Measurements from ENCODE around the gene C16orf78. TPM values are rescaled to one million over a fixed set of nuclear protein-coding genes. Genes with fewer than 3 reads are reported as not detected.

The C16orf78 gene
- total and polyA plus RNA-seq, 10 donors = not detected

DNA sequence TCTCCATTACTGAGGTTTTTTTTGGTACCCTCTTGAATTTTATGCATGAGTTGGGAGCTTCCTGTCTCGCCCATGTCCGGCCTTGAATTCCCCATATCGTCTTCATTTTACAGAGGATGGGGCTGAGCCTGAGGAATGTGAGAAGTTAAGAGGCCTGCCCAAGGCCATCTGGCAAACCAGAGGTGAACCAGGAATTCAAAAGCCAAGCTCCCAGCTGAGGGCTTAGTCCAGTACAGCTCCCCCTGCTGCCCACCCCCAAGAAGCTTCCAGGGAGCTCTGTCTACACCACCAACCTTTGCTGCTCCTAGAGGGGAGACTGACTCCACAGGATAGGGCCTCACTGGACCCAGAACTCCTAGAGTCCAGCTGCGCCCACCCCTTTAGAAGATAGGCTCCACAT lies 20.7 kb upstream of the C16orf78 start:
- no peak for DNase-seq
- Histone ChIP-seq H3K9me3 (no peaks in the 10 kb centered on the region), H3K27me3 (replicated peaks in 1 of 7) (peaks cover 0 to 52% (median 4%) of the 10 kb centered on the region in 7 donors), H3K36me3 (no peaks in the 10 kb centered on the region), H3K4me3 (no peak overlapping the region), H3K4me1 (peaks cover 0 to 31% (median 5%) of the 10 kb centered on the region in 6 donors), H3K27ac (peak overlapping the region in 4 of 8 donors; percentile 4 to 48 (median 32))
- TF ChIP-seq POLR2A (IDR thresholded peaks at IDR 0.05) (no peak), CTCF (IDR thresholded peaks at IDR 0.05 in 8 of 11, conservative IDR thresholded peaks at IDR 0.05 in 3 of 11) (no peak), POLR2AphosphoS5 (IDR thresholded peaks at IDR 0.05) (no peak)
- WGBS, 5 donors = 46 to 55% (median 48%) methylated on average over 4 of the region's 4 CpGs
- intact Hi-C loops (cut with DNase I; ENCODE audit: low total_unique reads) = loop anchor here (5.0 kb wide), 1 partner anchor 666 kb away; no protein-coding TSS in a partner anchor

GRCh38 chr16:49353680-49354079 lies 19.9 kb upstream of the C16orf78 start:
- Histone ChIP-seq H3K9me3 (no peaks in the 10 kb centered on the region), H3K27ac (peak overlapping the region in 7 of 8 donors; percentile 0 to 52 (median 31)), H3K27me3 (replicated peaks in 1 of 7) (peaks cover 0 to 52% (median 4%) of the 10 kb centered on the region in 7 donors), H3K36me3 (no peaks in the 10 kb centered on the region), H3K4me3 (no peak overlapping the region), H3K4me1 (peaks cover 0 to 31% (median 5%) of the 10 kb centered on the region in 6 donors)
- TF ChIP-seq CTCF (IDR thresholded peaks at IDR 0.05 in 8 of 11, conservative IDR thresholded peaks at IDR 0.05 in 3 of 11) = no peak
- no peak for TF ChIP-seq POLR2A (IDR thresholded peaks at IDR 0.05)
- no peak for TF ChIP-seq POLR2AphosphoS5 (IDR thresholded peaks at IDR 0.05)
- DNase-seq = no peak
- intact Hi-C loops (cut with DNase I; ENCODE audit: low total_unique reads) = loop anchor here (5.0 kb wide), 1 partner anchor 666 kb away; no protein-coding TSS in a partner anchor
- WGBS, 5 donors = 48 to 59% (median 52%) methylated on average over 5 of the region's 5 CpGs

DNA sequence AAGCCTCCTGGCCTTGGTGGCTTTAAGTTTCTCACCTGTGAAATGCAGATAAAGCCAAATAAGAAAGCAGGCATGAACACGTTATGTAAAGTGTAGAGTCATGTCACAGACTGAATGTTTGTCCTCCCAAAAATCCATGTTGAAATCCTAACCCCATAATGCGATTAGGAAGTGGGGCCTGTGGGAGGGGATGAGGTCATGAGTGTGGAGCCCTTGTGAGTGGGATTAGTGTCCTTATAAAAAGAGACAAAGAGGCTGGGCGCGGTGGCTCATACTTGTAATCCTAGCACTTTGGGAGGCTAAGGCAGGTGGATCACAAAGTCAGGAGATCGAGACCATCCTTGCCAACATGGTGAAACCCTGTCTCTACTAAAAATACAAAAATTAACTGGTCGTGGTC lies 19.5 kb upstream of the C16orf78 start:
- Histone ChIP-seq H3K9me3 (no peaks in the 10 kb centered on the region), H3K36me3 (no peaks in the 10 kb centered on the region), H3K27ac (peak overlapping the region in 6 of 8 donors; percentile 0 to 52 (median 32)), H3K4me1 (peaks cover 0 to 31% (median 5%) of the 10 kb centered on the region in 6 donors), H3K27me3 (replicated peaks in 1 of 7) (peaks cover 0 to 49% (median 4%) of the 10 kb centered on the region in 7 donors), H3K4me3 (no peak overlapping the region)
- intact Hi-C loops (cut with DNase I; ENCODE audit: low total_unique reads) = loop anchor here (5.0 kb wide), 1 partner anchor 667 kb away; no protein-coding TSS in a partner anchor
- no peak for DNase-seq
- 86 to 93% (median 87%) methylated on average over 6 of the region's 6 CpGs for WGBS, 5 donors
- TF ChIP-seq POLR2A (IDR thresholded peaks at IDR 0.05) = no peak
- TF ChIP-seq POLR2AphosphoS5 (IDR thresholded peaks at IDR 0.05) = no peak
- no peak for TF ChIP-seq CTCF (IDR thresholded peaks at IDR 0.05 in 8 of 11, conservative IDR thresholded peaks at IDR 0.05 in 3 of 11)

GRCh38 chr16:49354991-49355390 lies 18.6 kb upstream of the C16orf78 start:
- 77 to 89% (median 79%) methylated on average over 3 to 6 of the region's 6 CpGs for WGBS, 5 donors
- Histone ChIP-seq H3K4me1 (peaks cover 0 to 31% (median 5%) of the 10 kb centered on the region in 6 donors), H3K9me3 (no peaks in the 10 kb centered on the region), H3K36me3 (no peaks in the 10 kb centered on the region), H3K27ac (no peak overlapping the region), H3K4me3 (no peak overlapping the region), H3K27me3 (replicated peaks in 1 of 7) (peaks cover 0 to 42% (median 4%) of the 10 kb centered on the region in 7 donors)
- intact Hi-C loops (cut with DNase I; ENCODE audit: low total_unique reads) = loop anchor here (5.0 kb wide), 1 partner anchor 668 kb away; no protein-coding TSS in a partner anchor
- TF ChIP-seq POLR2AphosphoS5 (IDR thresholded peaks at IDR 0.05) = no peak
- no peak for TF ChIP-seq CTCF (IDR thresholded peaks at IDR 0.05 in 8 of 11, conservative IDR thresholded peaks at IDR 0.05 in 3 of 11)
- TF ChIP-seq POLR2A (IDR thresholded peaks at IDR 0.05) = no peak
- no peak for DNase-seq

Data from spleen (tissue), 11 donors.